GM18508 (cell line): ENCODE measurements around the gene C17orf50.

Source experiments
- ATAC-seq: cut with Tn5 transposase; IDR thresholded peaks from one replicate; pipeline ENCODE4 v1.9.1; 2021; ENCODE audit warnings: moderate number of reproducible peaks; ENCODE audit not compliant: insufficient read depth, unreplicated experiment

C17orf50 gene

GRCh38 chr17:35808240-35808961, 47.7 kb downstream of the C17orf50 start:
- no peak for ATAC-seq

DNA sequence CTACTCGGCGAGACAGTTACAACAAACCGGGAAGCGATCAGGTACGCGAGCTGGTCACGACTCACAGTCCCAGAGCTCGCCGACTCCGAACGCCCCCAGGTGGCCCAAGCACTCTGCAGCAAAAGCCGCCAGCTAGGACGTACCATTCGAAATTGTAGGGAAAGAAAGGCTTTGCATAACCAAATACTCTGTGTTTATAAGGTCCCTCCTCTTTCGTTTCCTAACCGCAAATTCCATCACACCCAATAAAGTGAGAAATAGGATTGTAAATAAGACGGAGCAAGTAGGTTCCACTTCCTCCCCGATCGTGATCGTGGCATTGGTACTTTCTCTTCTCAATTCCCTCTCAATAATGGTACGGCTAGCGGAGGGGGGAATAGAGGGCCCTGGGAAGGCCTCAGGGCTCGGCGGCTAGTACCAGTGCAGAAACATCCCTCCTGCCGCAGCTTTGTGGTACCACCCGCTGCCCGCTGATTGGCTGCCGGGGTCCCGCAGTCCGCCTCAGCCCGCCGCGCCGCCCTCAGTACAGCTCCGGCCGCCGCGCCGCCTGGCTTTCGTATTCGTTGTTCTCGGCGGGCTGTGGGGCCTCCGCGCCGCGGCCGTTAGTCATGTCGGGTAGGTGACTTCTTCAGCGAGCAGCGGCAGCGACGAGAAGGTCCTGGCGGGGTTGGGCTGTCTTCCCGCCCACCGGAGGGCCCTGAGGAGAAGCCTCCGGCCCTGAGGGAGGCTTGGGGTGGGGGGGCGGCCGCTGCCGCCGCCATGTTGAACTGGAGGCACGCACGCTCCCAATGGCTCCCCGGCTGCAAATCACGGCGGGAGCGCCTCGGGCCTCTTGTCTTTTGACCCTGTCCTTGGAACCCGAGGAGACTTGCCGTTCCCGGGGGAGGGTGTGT, 48.5 kb downstream of the C17orf50 start, which contains the start of gene TAF15:
Gene TAF15, plus strand, starts transcription at position 523 of the 893 bp plus-strand sequence. Its CDS starts 86 bp downstream, at position 609.
- ATAC-seq: peak; percentile 67

- no peak for ATAC-seq
These were observed 49.3 kb downstream of the C17orf50 start for GRCh38 chr17:35809855-35810461.

GRCh38 chr17:35811759-35812158, 51.1 kb downstream of the C17orf50 start:
- no peak for ATAC-seq

DNA sequence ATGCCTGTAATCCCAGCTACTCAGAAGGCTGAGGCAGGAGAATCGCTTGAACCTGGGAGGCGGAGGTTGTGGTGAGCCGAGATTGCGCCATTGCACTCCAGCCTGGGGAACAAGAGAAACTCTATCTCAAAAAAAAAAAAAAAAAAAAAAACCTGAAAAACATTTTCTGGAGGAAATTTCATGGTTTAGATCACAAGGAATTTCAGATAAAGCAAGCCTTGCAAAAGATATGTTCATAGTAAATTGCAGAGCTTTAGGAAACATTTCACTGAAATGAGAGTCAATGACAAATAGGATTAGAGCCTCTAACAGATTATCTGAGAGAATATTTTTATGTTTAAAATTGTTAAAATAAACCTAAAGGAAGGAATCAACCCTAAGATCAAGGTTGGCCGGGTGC, 51.8 kb downstream of the C17orf50 start:
- no peak for ATAC-seq
